SJCRH30 (cell line): Measurements from ENCODE around the gene SUPV3L1. TPM values are rescaled to one million over a fixed set of nuclear protein-coding genes. Genes with fewer than 3 reads are reported as not detected.
A peak's percentile ranks its signal among the peaks of the same experiment; 100 is the strongest.
"Not testable (repeated sequence)": the region's sequence is repeated elsewhere in the genome, so short reads cannot be mapped to it uniquely, and the experiment has no call there.

Experiments used
- DNase-seq, 2 experiments: peaks; one replicate each; pipeline ENCODE4 v3.0.0-alpha.2; 2015 to 2020
- H3K27ac ChIP-seq: fragments of 250-450 bp; sonication (Bioruptor Pico); 2 replicates; pipeline ENCODE4 v1.5.1; 2020; ENCODE audit warnings: mild to moderate bottlenecking, moderate library complexity
- H3K27me3 ChIP-seq: fragments of 250-450 bp; sonication (Bioruptor Pico); 2 replicates; pipeline ENCODE4 v1.5.1; 2020; ENCODE audit warnings: mild to moderate bottlenecking, moderate library complexity
- H3K36me3 ChIP-seq: fragments of 250-450 bp; sonication (Bioruptor Pico); 2 replicates; pipeline ENCODE4 v1.5.1; 2020; ENCODE audit warnings: mild to moderate bottlenecking, moderate library complexity
- H3K4me1 ChIP-seq: fragments of 250-450 bp; sonication (Bioruptor Pico); 2 replicates; pipeline ENCODE4 v1.5.1; 2020; ENCODE audit warnings: mild to moderate bottlenecking, moderate library complexity
- H3K4me3 ChIP-seq: fragments of 250-450 bp; sonication (Bioruptor Pico); 2 replicates; pipeline ENCODE4 v1.5.1; 2020; ENCODE audit warnings: mild to moderate bottlenecking, moderate library complexity
- H3K9me3 ChIP-seq: fragments of 250-450 bp; sonication (Bioruptor Pico); replicated peaks from 2 replicates; pipeline ENCODE4 v1.5.1; 2020; ENCODE audit warnings: mild to moderate bottlenecking, moderate library complexity
- total RNA-seq: library from RNA; depleted of rRNA; stranded (reverse); fragments of >200 nt; shearing (Covaris generic); gene quantifications from 2 replicates; pipeline ENCODE4 v1.2.3, GENCODE V29; 2014; rRNA removed

Gene SUPV3L1
- 38.8 and 43.4 TPM in 2 replicates for total RNA-seq

DNA sequence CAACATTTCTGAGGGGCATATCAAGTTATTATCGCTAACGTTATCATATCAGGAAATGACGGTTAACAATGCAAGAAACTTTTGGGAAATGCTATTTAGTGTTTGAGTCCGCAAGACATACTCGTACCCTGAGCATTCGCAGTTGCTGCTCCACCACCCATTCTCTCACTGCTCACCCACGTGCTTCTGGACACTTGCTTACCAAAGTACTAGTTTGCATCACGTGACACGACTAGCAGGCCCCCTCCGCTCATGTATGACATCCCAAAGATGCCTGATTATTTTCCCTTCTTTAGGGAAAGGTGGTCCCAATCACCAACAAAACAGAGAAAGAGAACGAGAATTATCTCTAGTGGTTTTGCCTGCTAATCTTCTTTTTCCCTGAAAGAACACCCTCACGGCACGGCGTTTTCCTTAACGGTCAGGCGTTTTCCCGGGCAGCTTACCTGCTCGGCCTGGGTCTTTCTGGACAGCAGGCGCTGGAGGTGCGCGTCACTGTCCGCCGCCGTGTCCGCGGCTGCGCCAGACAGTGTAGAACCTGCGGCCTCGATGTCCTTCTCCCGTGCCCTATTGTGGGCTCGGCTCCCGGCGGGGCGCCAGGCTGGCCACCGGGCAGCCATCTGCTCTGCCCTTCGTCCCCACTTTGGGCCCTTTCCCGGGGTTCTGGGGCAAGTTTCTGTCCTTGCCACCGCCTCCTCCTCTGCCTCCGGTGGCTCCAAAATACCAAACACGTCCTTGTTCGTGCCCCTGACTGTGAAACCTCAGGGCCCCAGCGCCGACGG lies at the start of gene SUPV3L1:
TSS of gene SUPV3L1 (plus strand) at position 492 of the 782 bp plus-strand sequence. CDS start at position 550, 58 bp downstream.
- H3K36me3 ChIP-seq = no peaks in the 10 kb centered on the region; the same call in 1 of the 2 replicates
- H3K4me1 ChIP-seq = no peaks in the 10 kb centered on the region
- DNase-seq = peak; percentile 95 to 96

GRCh38 chr10:69130251-69130650 lies 49.8 kb upstream of the SUPV3L1 start:
- Histone ChIP-seq H3K27me3 (no peaks in the 10 kb centered on the region), H3K27ac (no peak overlapping the region), H3K9me3 (no peaks in the 10 kb centered on the region), H3K4me1 (no peaks in the 10 kb centered on the region), H3K36me3 (no peaks in the 10 kb centered on the region; the same call in 1 of the 2 replicates), H3K4me3 (no peak overlapping the region)
- no peak for DNase-seq

More for the DNA sequence above, at the start of gene SUPV3L1:
- no peaks in the 10 kb centered on the region for H3K9me3 ChIP-seq
- H3K27ac ChIP-seq = peak within 1 kb of the TSS; percentile 97
- H3K4me3 ChIP-seq = peak within 1 kb of the TSS; percentile 94
- H3K27me3 ChIP-seq = no peaks in the 10 kb centered on the region

DNA sequence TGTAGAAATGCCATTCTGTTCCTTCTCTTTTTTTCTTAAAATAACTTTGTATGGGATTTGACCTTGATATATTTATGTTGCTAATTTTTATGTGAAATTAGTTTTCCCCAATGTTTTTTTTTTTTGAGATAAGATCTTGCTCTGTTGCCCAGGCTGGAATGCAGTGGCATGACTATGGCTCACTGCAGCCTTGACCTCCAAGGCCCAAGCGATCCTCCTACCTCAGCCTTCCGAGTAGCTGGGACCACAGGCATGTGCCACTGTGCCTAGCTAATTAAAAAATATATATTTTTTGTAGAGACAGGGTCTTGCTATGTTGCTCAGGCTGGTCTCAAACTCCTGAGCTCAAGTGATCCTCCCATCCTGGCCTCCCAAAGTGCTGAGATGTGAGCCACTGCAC lies 40.1 kb upstream of the SUPV3L1 start:
- H3K4me1 ChIP-seq = no peaks in the 10 kb centered on the region
- H3K4me3 ChIP-seq = no peak overlapping the region
- H3K27me3 ChIP-seq = no peaks in the 10 kb centered on the region
- no peaks in the 10 kb centered on the region for H3K9me3 ChIP-seq
- no peaks in the 10 kb centered on the region; the same call in 1 of the 2 replicates for H3K36me3 ChIP-seq
- H3K27ac ChIP-seq = no peak overlapping the region
- DNase-seq = no peak

- DNase-seq = no peak
- no peaks in the 10 kb centered on the region for H3K27me3 ChIP-seq
- H3K9me3 ChIP-seq = no peaks in the 10 kb centered on the region
- H3K36me3 ChIP-seq = no peaks in the 10 kb centered on the region
- H3K4me3 ChIP-seq = no peak overlapping the region
- H3K27ac ChIP-seq = no peak overlapping the region
- H3K4me1 ChIP-seq = no peaks in the 10 kb centered on the region
Observed at GRCh38 chr10:69141304-69141703, 38.7 kb upstream of the SUPV3L1 start.

DNA sequence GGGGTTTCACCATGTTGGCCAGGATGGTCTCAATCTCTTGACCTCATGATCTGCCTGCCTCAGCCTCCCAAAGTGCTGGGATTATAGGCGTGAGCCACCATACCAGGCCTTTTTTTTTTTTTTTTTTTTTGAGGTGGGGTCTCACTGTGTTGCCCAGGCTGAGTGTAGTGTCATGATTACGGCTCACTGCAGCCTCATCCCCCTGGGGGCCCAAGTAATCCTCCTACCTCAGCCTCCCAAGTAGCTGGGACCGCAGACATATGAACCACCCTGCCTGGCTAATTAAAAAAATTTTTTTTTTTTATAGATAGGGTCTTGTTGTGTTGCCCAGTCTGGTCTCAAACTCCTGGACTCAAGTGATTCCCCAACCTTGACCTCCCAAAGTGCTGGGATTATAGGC lies 38.0 kb upstream of the SUPV3L1 start:
- not testable (repeated sequence) for H3K27me3 ChIP-seq, H3K9me3 ChIP-seq, H3K27ac ChIP-seq, H3K36me3 ChIP-seq, H3K4me3 ChIP-seq, DNase-seq, H3K4me1 ChIP-seq

DNA sequence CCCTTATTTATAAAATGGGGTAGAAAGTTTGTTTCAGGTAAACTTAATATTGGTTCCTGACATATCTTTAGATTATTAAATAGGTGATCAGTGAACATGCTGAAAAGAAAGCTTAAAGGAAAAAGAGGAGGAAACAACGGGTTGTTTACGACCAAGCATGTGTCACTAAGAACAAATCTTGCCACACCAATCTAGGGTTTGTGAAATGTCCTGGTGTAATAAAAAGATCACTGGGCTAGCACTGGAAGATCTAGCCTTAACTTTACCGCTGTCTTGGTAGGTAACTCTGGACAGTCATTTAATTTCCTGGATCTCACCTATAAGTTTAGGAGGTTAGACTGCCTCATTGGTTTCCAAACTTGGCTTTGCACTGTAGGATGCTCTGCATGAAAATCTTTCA lies 37.1 kb upstream of the SUPV3L1 start:
- no peaks in the 10 kb centered on the region for H3K4me1 ChIP-seq
- no peak for DNase-seq

DNA sequence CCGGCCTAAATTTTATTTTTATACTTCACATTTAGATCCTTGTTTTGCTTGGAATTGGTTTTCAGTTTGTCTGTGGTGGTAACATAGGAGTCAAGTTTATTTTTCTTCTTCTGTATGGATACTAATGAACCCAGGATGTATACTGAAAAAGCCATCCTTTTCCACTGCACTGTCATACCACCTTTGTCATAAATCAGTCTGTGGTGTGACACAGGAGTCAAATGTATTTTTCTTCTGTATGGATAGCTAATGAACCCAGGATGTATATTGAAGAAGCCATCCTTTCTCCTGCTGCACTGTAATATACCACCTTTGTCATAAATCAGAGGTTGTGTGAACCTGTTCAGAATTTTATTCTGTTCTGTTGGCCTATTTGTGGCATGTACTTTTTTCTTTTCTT lies 34.7 kb upstream of the SUPV3L1 start:
- no peaks in the 10 kb centered on the region for H3K9me3 ChIP-seq
- no peaks in the 10 kb centered on the region for H3K4me1 ChIP-seq
- no peak for DNase-seq
- H3K27me3 ChIP-seq = no peaks in the 10 kb centered on the region
- no peaks in the 10 kb centered on the region for H3K36me3 ChIP-seq
- H3K4me3 ChIP-seq = no peak overlapping the region
- no peak overlapping the region for H3K27ac ChIP-seq

More for the DNA sequence above, 37.1 kb upstream of the SUPV3L1 start:
- Histone ChIP-seq H3K4me3 (no peak overlapping the region), H3K27me3 (no peaks in the 10 kb centered on the region), H3K9me3 (no peaks in the 10 kb centered on the region), H3K27ac (no peak overlapping the region), H3K36me3 (no peaks in the 10 kb centered on the region)

- Histone ChIP-seq H3K27me3 (no peaks in the 10 kb centered on the region), H3K9me3 (no peaks in the 10 kb centered on the region), H3K4me1 (no peaks in the 10 kb centered on the region), H3K4me3 (no peak overlapping the region), H3K27ac (no peak overlapping the region), H3K36me3 (no peaks in the 10 kb centered on the region)
- no peak for DNase-seq
Observed at GRCh38 chr10:69145864-69146263, 34.2 kb upstream of the SUPV3L1 start.

- Histone ChIP-seq H3K9me3 (no peaks in the 10 kb centered on the region), H3K27me3 (no peaks in the 10 kb centered on the region), H3K27ac (no peak overlapping the region), H3K4me3 (no peak overlapping the region), H3K36me3 (no peaks in the 10 kb centered on the region), H3K4me1 (no peaks in the 10 kb centered on the region)
- no peak for DNase-seq
Observed at GRCh38 chr10:69146759-69147158, 33.3 kb upstream of the SUPV3L1 start.

DNA sequence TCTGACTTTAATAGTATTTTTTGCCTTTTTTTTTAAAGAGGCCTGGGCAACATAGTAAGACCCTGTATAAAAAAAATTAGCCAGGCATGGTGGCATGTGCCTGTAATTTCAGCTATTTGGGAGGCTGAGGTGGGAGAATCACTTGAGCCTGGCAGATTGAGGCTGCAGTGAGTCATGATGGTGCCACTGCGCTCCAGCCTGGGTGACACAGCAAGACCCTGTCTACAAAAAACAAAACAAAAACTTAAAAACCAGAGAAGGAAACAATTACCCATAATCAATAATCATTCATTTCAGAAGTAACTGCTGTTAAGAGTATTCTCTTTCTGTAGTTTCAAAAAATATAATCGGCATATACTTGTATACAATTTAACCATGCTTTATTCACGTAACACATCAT lies 28.1 kb upstream of the SUPV3L1 start:
- no peak overlapping the region for H3K27ac ChIP-seq
- H3K36me3 ChIP-seq = no peaks in the 10 kb centered on the region
- DNase-seq = no peak
- H3K27me3 ChIP-seq = no peaks in the 10 kb centered on the region
- H3K4me3 ChIP-seq = no peak overlapping the region
- H3K9me3 ChIP-seq = no peaks in the 10 kb centered on the region
- H3K4me1 ChIP-seq = no peaks in the 10 kb centered on the region

DNA sequence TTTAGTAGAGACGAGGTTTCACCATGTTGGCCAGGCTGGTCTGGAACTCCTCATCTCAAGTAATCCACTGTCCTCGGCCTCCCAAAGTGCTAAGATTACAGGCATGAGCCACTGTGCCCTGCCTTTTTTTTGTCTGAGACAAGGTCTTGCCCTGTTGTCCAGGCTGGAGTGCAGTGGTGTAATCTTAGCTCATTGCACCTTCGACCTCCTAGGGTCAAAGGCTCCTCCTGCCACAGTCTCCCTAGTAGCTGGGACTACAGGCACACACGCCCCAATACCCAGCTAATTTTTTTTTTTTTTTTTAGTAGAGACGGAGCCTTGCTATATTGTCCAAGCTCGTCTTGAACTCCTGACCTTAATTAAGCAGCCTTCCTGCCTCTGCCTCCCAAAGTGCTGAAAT lies 26.8 kb upstream of the SUPV3L1 start:
- Histone ChIP-seq H3K36me3 (no peaks in the 10 kb centered on the region), H3K9me3 (no peaks in the 10 kb centered on the region), H3K27ac (no peak overlapping the region), H3K4me1 (no peaks in the 10 kb centered on the region), H3K27me3 (no peaks in the 10 kb centered on the region), H3K4me3 (no peak overlapping the region)
- no peak for DNase-seq

DNA sequence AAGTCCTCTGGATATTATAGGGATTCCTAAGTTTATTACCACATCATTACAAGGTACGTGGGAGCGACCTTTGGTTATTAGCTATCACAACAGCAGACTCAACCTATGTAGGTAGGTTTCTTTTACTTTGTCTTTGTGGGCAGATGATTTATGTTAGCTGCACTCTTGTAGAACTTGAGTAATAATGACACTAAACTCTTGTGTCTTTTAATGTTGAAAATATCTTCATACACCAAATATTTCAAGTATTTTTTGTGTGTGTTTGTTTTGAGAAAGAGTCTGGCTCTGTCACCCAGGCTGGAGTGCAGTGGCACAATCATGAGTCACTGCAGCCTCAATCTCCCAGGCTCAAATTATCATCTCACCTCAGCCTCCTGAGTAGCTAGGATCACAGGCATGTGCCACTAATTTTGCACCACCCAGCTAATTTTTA lies 19.2 kb upstream of the SUPV3L1 start:
- Histone ChIP-seq H3K4me1 (no peaks in the 10 kb centered on the region), H3K9me3 (no peaks in the 10 kb centered on the region), H3K36me3 (no peaks in the 10 kb centered on the region), H3K4me3 (no peak overlapping the region), H3K27me3 (no peaks in the 10 kb centered on the region), H3K27ac (no peak overlapping the region)
- DNase-seq = no peak

GRCh38 chr10:69168493-69168892 lies 11.5 kb upstream of the SUPV3L1 start:
- Histone ChIP-seq H3K4me3 (no peak overlapping the region), H3K27ac (no peak overlapping the region), H3K36me3 (peaks cover 5% of the 10 kb centered on the region; the same call in 1 of the 2 replicates), H3K27me3 (no peaks in the 10 kb centered on the region), H3K4me1 (no peaks in the 10 kb centered on the region), H3K9me3 (no peaks in the 10 kb centered on the region)
- no peak for DNase-seq

- no peaks in the 10 kb centered on the region for H3K4me1 ChIP-seq
- no peak overlapping the region for H3K4me3 ChIP-seq
- H3K36me3 ChIP-seq = no peaks in the 10 kb centered on the region
- no peak overlapping the region for H3K27ac ChIP-seq
- no peaks in the 10 kb centered on the region for H3K9me3 ChIP-seq
- no peak for DNase-seq
- no peaks in the 10 kb centered on the region for H3K27me3 ChIP-seq
Observed at GRCh38 chr10:69172241-69172982, 7.6 kb upstream of the SUPV3L1 start.

DNA sequence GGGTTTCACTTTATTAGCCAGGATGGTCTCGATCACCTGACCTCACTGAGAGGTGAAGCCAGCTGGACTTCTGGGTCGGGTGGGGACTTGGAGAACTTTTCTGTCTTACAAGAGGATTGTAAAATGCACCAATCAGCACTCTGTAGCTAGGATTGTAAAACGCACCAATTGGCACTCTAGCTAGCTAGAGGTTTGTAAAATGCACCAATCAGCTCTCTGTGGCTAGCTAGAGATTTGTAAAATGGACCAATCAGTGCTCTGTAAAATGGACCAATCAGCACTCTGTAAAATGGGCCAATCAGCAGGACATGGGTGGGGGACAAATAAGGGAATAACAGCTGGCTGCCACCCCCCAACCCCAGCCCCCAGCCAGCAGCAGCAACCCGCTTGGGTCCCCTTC lies 4.7 kb upstream of the SUPV3L1 start:
- DNase-seq, H3K36me3 ChIP-seq, H3K4me3 ChIP-seq, H3K27ac ChIP-seq, H3K4me1 ChIP-seq, H3K9me3 ChIP-seq, H3K27me3 ChIP-seq: not testable (repeated sequence)
